ENCODE measurements around the gene SPOCK1.
A peak's percentile ranks its signal among the peaks of the same experiment; 100 is the strongest.

SPOCK1 gene

GRCh38 chr5:137347865-137348264, 151.3 kb downstream of the SPOCK1 start:
- intact Hi-C loops (cut with DNase I), result loop anchor here (5.0 kb wide), 1 partner anchor 149 kb away; the partner anchor contains the start of gene SPOCK1
- no peak for DNase-seq

GRCh38 chr5:137346281-137346680, 152.8 kb downstream of the SPOCK1 start:
- intact Hi-C loops (cut with DNase I), result loop anchor here (5.0 kb wide), 1 partner anchor 151 kb away; the partner anchor contains the start of gene SPOCK1
- no peak for DNase-seq

- DNase-seq, result no peak
- intact Hi-C loops (cut with DNase I), result loop anchor here (5.0 kb wide), 1 partner anchor 152 kb away; the partner anchor contains the start of gene SPOCK1
Observed at GRCh38 chr5:137345396-137345795, 153.7 kb downstream of the SPOCK1 start.

- intact Hi-C loops (cut with DNase I), result loop anchor here (5.0 kb wide), 1 partner anchor 152 kb away; the partner anchor contains the start of gene SPOCK1
- DNase-seq, result peak in 38 of 42 donors; percentile 14 to 91 (median 66)
Observed at GRCh38 chr5:137344723-137345322, 154.3 kb downstream of the SPOCK1 start.

- intact Hi-C loops (cut with DNase I), result no loop called here
- no peak for DNase-seq
Observed at GRCh38 chr5:137344021-137344420, 155.1 kb downstream of the SPOCK1 start.

- no peak for DNase-seq
- intact Hi-C loops (cut with DNase I), result no loop called here
Observed at GRCh38 chr5:137342764-137343163, 156.4 kb downstream of the SPOCK1 start.

GRCh38 chr5:137341831-137342230, 157.3 kb downstream of the SPOCK1 start:
- DNase-seq, result no peak
- intact Hi-C loops (cut with DNase I), result no loop called here

GRCh38 chr5:137340881-137341280, 158.2 kb downstream of the SPOCK1 start:
- intact Hi-C loops (cut with DNase I), result no loop called here
- peak in 38 of 42 donors; percentile 5 to 84 (median 46) for DNase-seq

GRCh38 chr5:137336565-137337120, 162.5 kb downstream of the SPOCK1 start:
- intact Hi-C loops (cut with DNase I), result no loop called here
- DNase-seq, result no peak

GRCh38 chr5:137336161-137336560, 163.0 kb downstream of the SPOCK1 start:
- intact Hi-C loops (cut with DNase I), result no loop called here

GRCh38 chr5:137335493-137335892, 163.6 kb downstream of the SPOCK1 start:
- DNase-seq, result no peak
- intact Hi-C loops (cut with DNase I), result no loop called here

More at GRCh38 chr5:137336161-137336560, 163.0 kb downstream of the SPOCK1 start:
- no peak for DNase-seq

- DNase-seq, result no peak
- intact Hi-C loops (cut with DNase I), result no loop called here
Observed at GRCh38 chr5:137333928-137334327, 165.2 kb downstream of the SPOCK1 start.

- intact Hi-C loops (cut with DNase I), result no loop called here
- no peak for DNase-seq
Observed at GRCh38 chr5:137333475-137333874, 165.7 kb downstream of the SPOCK1 start.

- intact Hi-C loops (cut with DNase I), result no loop called here
Observed at GRCh38 chr5:137332296-137332695, 166.8 kb downstream of the SPOCK1 start.

GRCh38 chr5:137329586-137330296, 169.4 kb downstream of the SPOCK1 start:
- DNase-seq, result no peak
- intact Hi-C loops (cut with DNase I), result loop anchor here (5.0 kb wide), 1 partner anchor 168 kb away; the partner anchor contains the start of gene SPOCK1

More at GRCh38 chr5:137332296-137332695, 166.8 kb downstream of the SPOCK1 start:
- DNase-seq, result no peak

- intact Hi-C loops (cut with DNase I), result loop anchor here (5.0 kb wide), 1 partner anchor 168 kb away; the partner anchor contains the start of gene SPOCK1
- no peak for DNase-seq
Observed at GRCh38 chr5:137328991-137329390, 170.1 kb downstream of the SPOCK1 start.

GRCh38 chr5:137328463-137328862, 170.7 kb downstream of the SPOCK1 start:
- DNase-seq, result no peak
- intact Hi-C loops (cut with DNase I), result loop anchor here (5.0 kb wide), 1 partner anchor 169 kb away; the partner anchor contains the start of gene SPOCK1

- intact Hi-C loops (cut with DNase I), result loop anchor here (5.0 kb wide), 1 partner anchor 172 kb away; the partner anchor contains the start of gene SPOCK1
- no peak for DNase-seq
Observed at GRCh38 chr5:137325721-137326120, 173.4 kb downstream of the SPOCK1 start.

Data from head of caudate nucleus (tissue), 42 donors.